Measurements from ENCODE around the gene SLC5A1. TPM values are rescaled to one million over a fixed set of nuclear protein-coding genes. Genes with fewer than 3 reads are reported as not detected.

SLC5A1 gene
- total RNA-seq, 4 donors from 2014 or later: 0.14 to 0.59 TPM; not detected in 2

DNA sequence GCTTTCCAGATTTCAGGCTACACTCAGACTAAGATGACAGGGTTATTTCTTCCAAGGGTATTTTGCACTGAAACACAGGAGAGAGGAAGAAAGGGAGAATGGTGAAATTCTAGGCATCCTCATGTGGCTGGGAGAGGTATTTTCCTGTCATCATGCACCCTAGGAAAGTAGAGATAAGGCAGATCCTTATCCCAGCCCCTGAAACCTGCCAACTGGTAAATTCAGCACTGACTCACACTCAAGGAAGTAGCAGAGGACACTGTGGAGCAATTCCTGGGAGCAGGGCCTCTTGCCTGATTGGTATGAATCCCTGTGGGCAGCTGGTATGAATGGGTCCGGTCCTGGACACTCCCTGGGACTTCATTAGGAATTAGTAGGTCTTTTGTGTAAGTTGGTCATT, 37.6 kb upstream of the SLC5A1 start:
- no peak overlapping the region for H3K27ac ChIP-seq
- no peaks in the 10 kb centered on the region for H3K27me3 ChIP-seq
- TF ChIP-seq POLR2A (IDR thresholded peaks at IDR 0.05): no peak
- TF ChIP-seq, protein P1, sequence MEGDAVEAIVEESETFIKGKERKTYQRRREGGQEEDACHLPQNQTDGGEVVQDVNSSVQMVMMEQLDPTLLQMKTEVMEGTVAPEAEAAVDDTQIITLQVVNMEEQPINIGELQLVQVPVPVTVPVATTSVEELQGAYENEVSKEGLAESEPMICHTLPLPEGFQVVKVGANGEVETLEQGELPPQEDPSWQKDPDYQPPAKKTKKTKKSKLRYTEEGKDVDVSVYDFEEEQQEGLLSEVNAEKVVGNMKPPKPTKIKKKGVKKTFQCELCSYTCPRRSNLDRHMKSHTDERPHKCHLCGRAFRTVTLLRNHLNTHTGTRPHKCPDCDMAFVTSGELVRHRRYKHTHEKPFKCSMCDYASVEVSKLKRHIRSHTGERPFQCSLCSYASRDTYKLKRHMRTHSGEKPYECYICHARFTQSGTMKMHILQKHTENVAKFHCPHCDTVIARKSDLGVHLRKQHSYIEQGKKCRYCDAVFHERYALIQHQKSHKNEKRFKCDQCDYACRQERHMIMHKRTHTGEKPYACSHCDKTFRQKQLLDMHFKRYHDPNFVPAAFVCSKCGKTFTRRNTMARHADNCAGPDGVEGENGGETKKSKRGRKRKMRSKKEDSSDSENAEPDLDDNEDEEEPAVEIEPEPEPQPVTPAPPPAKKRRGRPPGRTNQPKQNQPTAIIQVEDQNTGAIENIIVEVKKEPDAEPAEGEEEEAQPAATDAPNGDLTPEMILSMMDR (IDR thresholded peaks at IDR 0.05): no peak
- H3K36me3 ChIP-seq: no peaks in the 10 kb centered on the region
- no peak for DNase-seq
- H3K9me3 ChIP-seq: no peaks in the 10 kb centered on the region
- no peak overlapping the region for H3K4me3 ChIP-seq
- H3K4me1 ChIP-seq: no peaks in the 10 kb centered on the region
- intact Hi-C loops (cut with DNase I; ENCODE audit: low total_unique reads): no loop called here

DNA sequence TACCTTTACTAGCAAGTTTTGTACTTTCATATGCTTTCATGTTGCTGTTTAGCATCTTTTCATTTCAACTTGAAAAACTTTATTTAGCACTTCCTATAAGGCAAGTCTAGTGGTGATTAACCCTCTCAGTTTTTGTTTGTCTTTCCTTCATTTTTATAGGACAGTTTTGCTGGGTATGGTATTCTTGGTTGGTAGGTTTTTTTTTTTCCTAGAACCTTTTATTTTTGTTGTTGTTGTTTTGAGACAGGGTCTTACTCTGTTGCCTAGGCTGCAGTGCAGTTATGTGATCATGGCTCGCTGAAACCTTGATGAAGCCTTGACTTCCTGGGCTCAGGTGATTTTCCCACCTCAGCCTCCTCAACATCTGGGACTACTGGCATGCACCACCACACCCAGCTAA, 29.9 kb upstream of the SLC5A1 start:
- Histone ChIP-seq H3K4me1 (no peaks in the 10 kb centered on the region), H3K9me3 (peaks cover 0 to 13% of the 10 kb centered on the region in 2 donors), H3K36me3 (no peaks in the 10 kb centered on the region), H3K27ac (no peak overlapping the region), H3K27me3 (no peaks in the 10 kb centered on the region), H3K4me3 (no peak overlapping the region)
- intact Hi-C loops (cut with DNase I; ENCODE audit: low total_unique reads): no loop called here
- TF ChIP-seq, protein P1 (IDR thresholded peaks at IDR 0.05): no peak
- TF ChIP-seq POLR2A (IDR thresholded peaks at IDR 0.05): no peak
- DNase-seq: no peak

DNA sequence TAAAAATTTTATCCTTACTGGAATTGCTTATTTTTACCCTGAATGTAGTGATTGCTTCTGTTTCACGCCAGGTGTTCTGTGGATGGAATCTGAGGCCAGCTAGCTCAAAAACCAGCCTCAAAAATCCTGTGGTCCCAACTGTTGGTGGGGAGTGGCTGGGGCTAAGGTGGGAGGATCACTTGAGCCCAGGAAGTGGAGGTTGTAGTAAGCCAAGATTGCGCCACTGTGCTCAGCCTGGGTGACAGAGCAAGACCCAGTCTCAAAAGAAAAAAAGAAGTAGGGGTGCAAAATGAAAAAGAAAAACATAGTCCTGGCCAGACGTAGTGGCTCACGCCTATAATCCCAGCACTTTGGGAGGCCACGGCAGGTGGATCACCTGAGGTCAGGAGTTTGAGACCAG, 27.0 kb upstream of the SLC5A1 start:
- H3K9me3 ChIP-seq: peaks cover 0 to 13% of the 10 kb centered on the region in 2 donors
- no peak overlapping the region for H3K27ac ChIP-seq
- H3K4me1 ChIP-seq: no peaks in the 10 kb centered on the region
- no peak for DNase-seq
- H3K36me3 ChIP-seq: no peaks in the 10 kb centered on the region
- intact Hi-C loops (cut with DNase I; ENCODE audit: low total_unique reads): no loop called here
- TF ChIP-seq POLR2A (IDR thresholded peaks at IDR 0.05): no peak
- TF ChIP-seq, protein P1 (IDR thresholded peaks at IDR 0.05): no peak
- H3K27me3 ChIP-seq: no peaks in the 10 kb centered on the region
- no peak overlapping the region for H3K4me3 ChIP-seq

DNA sequence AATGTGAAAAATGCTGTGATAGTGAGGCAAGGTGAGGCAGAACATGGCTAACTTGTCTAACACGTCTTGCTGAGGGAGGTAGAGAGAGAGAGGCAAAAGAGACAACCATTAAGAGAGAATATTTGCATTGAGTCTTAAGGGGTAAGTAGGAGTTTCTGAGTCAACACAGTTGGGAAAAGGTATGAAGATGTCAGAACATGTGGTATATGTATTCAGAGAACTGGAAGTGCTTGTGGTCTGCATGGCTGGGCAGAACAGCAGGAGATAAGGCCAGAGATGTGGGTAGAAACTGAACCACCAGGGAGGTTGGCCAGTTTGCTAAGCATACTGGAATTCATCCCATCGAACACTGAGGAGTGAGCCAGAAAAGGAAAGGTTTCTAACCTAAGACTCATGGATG, 25.0 kb upstream of the SLC5A1 start:
- intact Hi-C loops (cut with DNase I; ENCODE audit: low total_unique reads): no loop called here
- no peak for DNase-seq
- H3K27me3 ChIP-seq: no peaks in the 10 kb centered on the region

DNA sequence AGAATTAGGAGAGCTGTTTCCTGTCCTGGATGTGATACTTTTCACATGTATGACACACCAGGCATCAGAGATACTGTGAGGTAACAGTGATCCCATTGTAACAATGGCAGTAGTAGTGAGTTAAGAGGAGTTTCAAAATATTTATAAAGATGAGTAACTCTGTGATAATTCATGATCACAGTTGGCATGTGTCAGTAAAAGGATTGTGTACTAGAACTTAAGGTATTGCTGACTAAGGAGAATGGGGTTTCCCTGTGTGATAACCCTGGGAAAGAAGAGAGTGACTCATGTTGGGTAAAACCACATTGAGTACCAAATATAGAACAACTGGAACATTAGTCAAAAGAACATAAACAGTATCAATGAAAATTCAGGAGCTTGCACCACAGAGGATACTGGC, 22.9 kb upstream of the SLC5A1 start:
- intact Hi-C loops (cut with DNase I; ENCODE audit: low total_unique reads): no loop called here
- Histone ChIP-seq H3K4me1 (no peaks in the 10 kb centered on the region), H3K4me3 (no peak overlapping the region), H3K9me3 (no peaks in the 10 kb centered on the region), H3K36me3 (no peaks in the 10 kb centered on the region), H3K27me3 (no peaks in the 10 kb centered on the region), H3K27ac (no peak overlapping the region)
- TF ChIP-seq, protein P1 (IDR thresholded peaks at IDR 0.05): no peak
- no peak for TF ChIP-seq POLR2A (IDR thresholded peaks at IDR 0.05)
- no peak for DNase-seq

More for the DNA sequence above, 25.0 kb upstream of the SLC5A1 start:
- Histone ChIP-seq H3K27ac (no peak overlapping the region), H3K36me3 (no peaks in the 10 kb centered on the region), H3K9me3 (peaks cover 0 to 13% of the 10 kb centered on the region in 2 donors), H3K4me3 (no peak overlapping the region), H3K4me1 (no peaks in the 10 kb centered on the region)
- no peak for TF ChIP-seq POLR2A (IDR thresholded peaks at IDR 0.05)
- TF ChIP-seq, protein P1 (IDR thresholded peaks at IDR 0.05): no peak

Measured in uterus (tissue), 4 donors.